NCI-H1417 (cell line): ENCODE data around the gene POLG2.
"Not testable (repeated sequence)": the region's sequence is repeated elsewhere in the genome, so short reads cannot be mapped to it uniquely, and the experiment has no call there.

Source experiments
- DNase-seq, 3 experiments: peaks; one replicate each; lab custom pipeline; 2025; lab: John Stamatoyannopoulos, UW

The POLG2 gene

GRCh38 chr17:64484380-64484779, 12.5 kb downstream of the POLG2 start:
- no peak for DNase-seq

- no peak for DNase-seq
Measured at GRCh38 chr17:64480951-64481350, 15.9 kb downstream of the POLG2 start.

GRCh38 chr17:64477849-64478248, 19.0 kb downstream of the POLG2 start:
- no peak for DNase-seq

GRCh38 chr17:64472564-64472963, 24.3 kb downstream of the POLG2 start:
- no peak for DNase-seq

- DNase-seq: no peak
Measured at GRCh38 chr17:64471440-64471839, 25.4 kb downstream of the POLG2 start.

GRCh38 chr17:64470625-64471024, 26.2 kb downstream of the POLG2 start:
- DNase-seq: no peak

GRCh38 chr17:64466834-64467233, 30.0 kb downstream of the POLG2 start:
- DNase-seq: not testable (repeated sequence)

- DNase-seq: no peak
Measured at GRCh38 chr17:64466019-64466735, 30.7 kb downstream of the POLG2 start.

- no peak for DNase-seq
Measured at GRCh38 chr17:64461788-64462187, 35.1 kb downstream of the POLG2 start.

- no peak for DNase-seq
Measured at GRCh38 chr17:64460955-64461354, 35.9 kb downstream of the POLG2 start.

GRCh38 chr17:64459818-64460217, 37.0 kb downstream of the POLG2 start:
- not testable (repeated sequence) for DNase-seq

GRCh38 chr17:64459284-64459747, 37.5 kb downstream of the POLG2 start:
- no peak for DNase-seq

GRCh38 chr17:64458756-64459155, 38.1 kb downstream of the POLG2 start:
- no peak for DNase-seq

- no peak for DNase-seq
Measured at GRCh38 chr17:64457156-64457555, 39.7 kb downstream of the POLG2 start.

- no peak for DNase-seq
Measured at GRCh38 chr17:64455993-64456885, 40.6 kb downstream of the POLG2 start.

- no peak for DNase-seq
Measured at GRCh38 chr17:64449545-64449944, 47.3 kb downstream of the POLG2 start.

- DNase-seq: no peak
Measured at GRCh38 chr17:64448665-64449512, 48.0 kb downstream of the POLG2 start, which contains the start of gene MILR1. MILR1 (plus strand) TSS chr17:64449115; CDS start chr17:64449169, 54 bp downstream.

GRCh38 chr17:64447526-64447925, 49.3 kb downstream of the POLG2 start:
- no peak for DNase-seq

- no peak for DNase-seq
Measured at GRCh38 chr17:64443086-64443760, 53.6 kb downstream of the POLG2 start.

GRCh38 chr17:64442541-64442971, 54.3 kb downstream of the POLG2 start:
- no peak for DNase-seq
